NCI-H345 treated with DMSO at 0.1 percent for 48 hours (cell line): ENCODE measurements around the gene LCE4A.
"Not testable (repeated sequence)": the region's sequence is repeated elsewhere in the genome, so short reads cannot be mapped to it uniquely, and the experiment has no call there.

Source experiments
- DNase-seq: peaks from one replicate; lab custom pipeline; 2025; ENCODE audit not compliant: unreplicated experiment; lab: John Stamatoyannopoulos, UW

The LCE4A gene

GRCh38 chr1:152707860-152708259 lies at the start of gene LCE4A:
LCE4A (plus strand) TSS chr1:152708160; CDS start chr1:152709076, 916 bp downstream.
- no peak for DNase-seq

GRCh38 chr1:152658649-152659048 lies 49.3 kb upstream of the LCE4A start:
- no peak for DNase-seq

- DNase-seq: no peak
Measured at GRCh38 chr1:152663098-152663497, 44.9 kb upstream of the LCE4A start, which contains the start of gene LCE2D. LCE2D (plus strand) TSS chr1:152663380; CDS start chr1:152664106, 726 bp downstream.

- not testable (repeated sequence) for DNase-seq
Measured at GRCh38 chr1:152666171-152666570, 41.8 kb upstream of the LCE4A start.

- DNase-seq: no peak
Measured at GRCh38 chr1:152667648-152668047, 40.3 kb upstream of the LCE4A start.

GRCh38 chr1:152673016-152673415 lies 34.9 kb upstream of the LCE4A start:
- DNase-seq: no peak

GRCh38 chr1:152674983-152675382 lies 33.0 kb upstream of the LCE4A start, which contains the start of gene LCE2C:
LCE2C (plus strand) TSS chr1:152675279; CDS start chr1:152676016, 737 bp downstream.
- DNase-seq: not testable (repeated sequence)

- no peak for DNase-seq
Measured at GRCh38 chr1:152679459-152679858, 28.5 kb upstream of the LCE4A start.

- DNase-seq: no peak
Measured at GRCh38 chr1:152681616-152682015, 26.3 kb upstream of the LCE4A start.

- DNase-seq: no peak
Measured at GRCh38 chr1:152683846-152684245, 24.1 kb upstream of the LCE4A start.

- DNase-seq: not testable (repeated sequence)
Measured at GRCh38 chr1:152685823-152686222, 22.1 kb upstream of the LCE4A start, which contains the start of gene LCE2B. LCE2B (plus strand) TSS chr1:152686123; CDS start chr1:152686844, 721 bp downstream.

- no peak for DNase-seq
Measured at GRCh38 chr1:152697701-152698600, 10.0 kb upstream of the LCE4A start, which contains the start of gene LCE2A. LCE2A (plus strand) TSS chr1:152698345; CDS start chr1:152698902, 557 bp downstream.

- DNase-seq: no peak
Measured at GRCh38 chr1:152699746-152700145, 8.2 kb upstream of the LCE4A start.

- no peak for DNase-seq
Measured at GRCh38 chr1:152718238-152718637, 10.3 kb downstream of the LCE4A start.

- DNase-seq: no peak
Measured at GRCh38 chr1:152725261-152725660, 17.3 kb downstream of the LCE4A start.

- no peak for DNase-seq
Measured at GRCh38 chr1:152728986-152729385, 21.0 kb downstream of the LCE4A start.

GRCh38 chr1:152735648-152736047 lies 27.7 kb downstream of the LCE4A start:
- DNase-seq: no peak

- DNase-seq: no peak
Measured at GRCh38 chr1:152737997-152738396, 30.0 kb downstream of the LCE4A start.

- DNase-seq: no peak
Measured at GRCh38 chr1:152739841-152740240, 31.9 kb downstream of the LCE4A start.

GRCh38 chr1:152741656-152742055 lies 33.7 kb downstream of the LCE4A start:
- DNase-seq: no peak

- DNase-seq: no peak
Measured at GRCh38 chr1:152743371-152744145, 35.6 kb downstream of the LCE4A start.
